ENCODE data around the gene SMAD5.

- 0 out of 6 replicates have a peak, but pooled peaks of 1 of the 3 experiments have one; percentile 1 for TF ChIP-seq CTCF (IDR thresholded peaks at IDR 0.05 in 2 of 3, conservative IDR thresholded peaks at IDR 0.05 in 1 of 3; ENCODE audit: borderline replicate concordance in 1 of 3, insufficient read depth in 1 of 3, low read depth in 2 of 3, low read length in 2 of 3)
- no peak for TF ChIP-seq EZH2 (IDR thresholded peaks at IDR 0.05)
- TF ChIP-seq EGR1 (IDR thresholded peaks at IDR 0.05; ENCODE audit: low read depth): no peak
- no peak for TF ChIP-seq EZH2phosphoT487 (IDR thresholded peaks at IDR 0.05; ENCODE audit: borderline replicate concordance)
- no peak for TF ChIP-seq TCF7L2 (IDR thresholded peaks at IDR 0.05; ENCODE audit: borderline replicate concordance, extremely low read depth, insufficient read depth, insufficient read length)
- TF ChIP-seq POLR2A (IDR thresholded peaks at IDR 0.05; ENCODE audit: borderline replicate concordance, extremely low read depth, insufficient read depth, insufficient read length): no peak
Observed at GRCh38 chr5:136108180-136108611, 24.4 kb upstream of the SMAD5 start.
